Mesothelial cell of epicardium (in vitro differentiated cells): ENCODE results near the gene LKAAEAR1. TPM values are rescaled to one million over a fixed set of nuclear protein-coding genes. Genes with fewer than 3 reads are reported as not detected.

Experiments used
- DNase-seq, 2 experiments: peaks; one replicate each; pipeline ENCODE4 v3.0.0; 2021; ENCODE audit warnings: low spot score in 2 of 2; ENCODE audit not compliant: unreplicated experiment in 2 of 2
- H3K27ac Mint-ChIP-seq: 2 replicates; pipeline ENCODE4 v1.8.0; 2021; ENCODE audit warnings: mixed read lengths
- H3K27me3 Mint-ChIP-seq: 2 replicates; pipeline ENCODE4 v1.8.0; 2021; ENCODE audit warnings: low read depth, mixed read lengths
- H3K36me3 Mint-ChIP-seq: 2 replicates; pipeline ENCODE4 v1.8.0; 2021; ENCODE audit warnings: mixed read lengths
- H3K4me1 Mint-ChIP-seq: 2 replicates; pipeline ENCODE4 v1.8.0; 2021; ENCODE audit warnings: mixed read lengths
- H3K4me3 Mint-ChIP-seq: 2 replicates; pipeline ENCODE4 v1.8.0; 2021; ENCODE audit warnings: mild to moderate bottlenecking, moderate library complexity, mixed read lengths
- H3K9me3 Mint-ChIP-seq: 2 replicates; pipeline ENCODE4 v1.8.0; 2021; ENCODE audit warnings: mixed read lengths
- total RNA-seq: library from RNA; stranded (reverse); gene quantifications from 3 replicates; pipeline ENCODE4 v1.2.1, GENCODE V29; 2021
- TF ChIP-seq, protein P1 (sequence below): fragments of 200-600 bp; sonication (generic); IDR thresholded peaks from one replicate; pipeline ENCODE4 v1.5.0; 2021; ENCODE audit warnings: antibody characterized with exemption; ENCODE audit not compliant: unreplicated experiment

The LKAAEAR1 gene
- total RNA-seq, 1 donor from 2014 or later, result not detected

DNA sequence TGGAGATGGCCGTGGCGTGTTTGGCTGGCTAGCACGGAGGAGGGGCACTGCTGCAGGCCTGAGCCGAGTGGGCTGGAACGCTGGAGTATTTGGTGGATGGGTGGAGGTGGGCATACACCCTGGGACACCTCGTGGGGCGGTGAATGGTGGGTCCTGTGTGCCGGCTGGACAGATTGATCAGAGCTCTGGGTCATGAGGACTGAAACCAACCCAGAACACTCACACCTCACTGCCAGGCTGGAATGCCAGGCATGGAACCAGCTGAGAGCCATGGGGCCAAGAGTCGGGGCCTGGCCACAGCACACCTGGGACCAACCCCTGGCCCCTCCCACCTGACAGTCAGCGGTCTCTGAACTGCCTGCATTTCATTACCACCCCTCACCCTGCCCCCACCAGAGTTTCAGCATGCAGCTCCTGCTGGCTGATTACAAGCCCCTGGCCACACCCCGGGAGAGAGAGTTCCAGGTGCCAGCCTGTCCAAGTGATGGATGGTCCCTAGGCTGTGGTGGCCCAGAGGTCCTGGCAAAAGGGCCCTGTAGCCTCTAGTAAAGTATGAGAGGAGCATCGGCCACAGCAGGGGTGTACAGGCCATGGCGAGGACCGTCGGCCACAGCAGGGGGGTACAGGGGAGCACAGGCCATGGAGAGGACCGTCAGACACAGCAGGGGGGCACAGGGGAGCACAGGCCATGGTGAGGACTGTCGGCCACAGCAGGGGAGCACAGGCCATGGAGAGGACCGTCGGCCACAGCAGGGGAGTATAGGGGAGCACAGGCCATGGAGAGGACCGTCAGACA lies 19.9 kb upstream of the LKAAEAR1 start:
- DNase-seq, result peak; percentile 18 to 31
- H3K27me3 Mint-ChIP-seq, result peaks cover 57% of the 10 kb centered on the region
- no peak overlapping the region for H3K4me3 Mint-ChIP-seq
- H3K4me1 Mint-ChIP-seq, result peaks cover 2% of the 10 kb centered on the region
- H3K36me3 Mint-ChIP-seq, result no peaks in the 10 kb centered on the region
- H3K9me3 Mint-ChIP-seq, result no peaks in the 10 kb centered on the region
- no peak overlapping the region for H3K27ac Mint-ChIP-seq
- TF ChIP-seq, protein P1, sequence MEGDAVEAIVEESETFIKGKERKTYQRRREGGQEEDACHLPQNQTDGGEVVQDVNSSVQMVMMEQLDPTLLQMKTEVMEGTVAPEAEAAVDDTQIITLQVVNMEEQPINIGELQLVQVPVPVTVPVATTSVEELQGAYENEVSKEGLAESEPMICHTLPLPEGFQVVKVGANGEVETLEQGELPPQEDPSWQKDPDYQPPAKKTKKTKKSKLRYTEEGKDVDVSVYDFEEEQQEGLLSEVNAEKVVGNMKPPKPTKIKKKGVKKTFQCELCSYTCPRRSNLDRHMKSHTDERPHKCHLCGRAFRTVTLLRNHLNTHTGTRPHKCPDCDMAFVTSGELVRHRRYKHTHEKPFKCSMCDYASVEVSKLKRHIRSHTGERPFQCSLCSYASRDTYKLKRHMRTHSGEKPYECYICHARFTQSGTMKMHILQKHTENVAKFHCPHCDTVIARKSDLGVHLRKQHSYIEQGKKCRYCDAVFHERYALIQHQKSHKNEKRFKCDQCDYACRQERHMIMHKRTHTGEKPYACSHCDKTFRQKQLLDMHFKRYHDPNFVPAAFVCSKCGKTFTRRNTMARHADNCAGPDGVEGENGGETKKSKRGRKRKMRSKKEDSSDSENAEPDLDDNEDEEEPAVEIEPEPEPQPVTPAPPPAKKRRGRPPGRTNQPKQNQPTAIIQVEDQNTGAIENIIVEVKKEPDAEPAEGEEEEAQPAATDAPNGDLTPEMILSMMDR, result no peak

DNA sequence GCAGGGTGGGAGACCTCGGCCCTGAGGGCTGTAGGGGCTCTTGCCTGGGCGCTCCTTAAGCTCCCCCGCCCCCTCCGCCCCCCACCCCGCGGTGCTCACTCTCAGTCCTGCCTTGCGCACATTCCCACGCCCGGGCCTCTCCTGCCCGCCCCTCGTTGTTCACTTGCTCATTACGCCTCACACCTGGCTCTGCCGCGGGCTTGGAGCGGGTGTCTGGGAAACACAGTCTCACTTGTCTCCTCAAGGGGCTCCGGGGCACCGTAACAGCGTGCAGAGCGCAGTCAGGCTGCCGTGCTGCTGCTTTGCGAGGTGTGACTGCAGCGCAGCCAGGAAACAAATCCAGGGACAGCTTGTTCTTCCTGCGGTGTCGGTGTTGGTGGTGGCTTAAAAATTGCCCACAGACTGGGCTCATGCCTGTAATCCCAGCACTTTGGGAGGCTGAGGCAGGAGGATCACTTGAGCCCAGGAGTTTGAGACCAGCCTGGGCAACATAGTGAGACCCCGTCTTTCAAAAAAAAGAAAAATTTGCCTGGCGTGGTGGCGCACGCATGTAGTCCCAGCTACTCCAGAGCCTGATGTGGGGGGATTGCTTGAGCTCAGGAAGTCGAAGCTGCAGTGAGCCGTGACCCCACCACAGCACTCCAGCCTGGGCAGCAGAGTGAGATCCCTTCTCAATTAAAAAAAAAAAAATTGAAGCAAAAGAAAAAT lies 18.6 kb upstream of the LKAAEAR1 start:
- Mint-ChIP-seq H3K27me3 (peaks cover 60% of the 10 kb centered on the region), H3K27ac (no peak overlapping the region), H3K4me1 (peaks cover 2% of the 10 kb centered on the region), H3K4me3 (peak overlapping the region; percentile 63), H3K36me3 (no peaks in the 10 kb centered on the region), H3K9me3 (no peaks in the 10 kb centered on the region)
- TF ChIP-seq, protein P1, result no peak
- DNase-seq, result no peak

DNA sequence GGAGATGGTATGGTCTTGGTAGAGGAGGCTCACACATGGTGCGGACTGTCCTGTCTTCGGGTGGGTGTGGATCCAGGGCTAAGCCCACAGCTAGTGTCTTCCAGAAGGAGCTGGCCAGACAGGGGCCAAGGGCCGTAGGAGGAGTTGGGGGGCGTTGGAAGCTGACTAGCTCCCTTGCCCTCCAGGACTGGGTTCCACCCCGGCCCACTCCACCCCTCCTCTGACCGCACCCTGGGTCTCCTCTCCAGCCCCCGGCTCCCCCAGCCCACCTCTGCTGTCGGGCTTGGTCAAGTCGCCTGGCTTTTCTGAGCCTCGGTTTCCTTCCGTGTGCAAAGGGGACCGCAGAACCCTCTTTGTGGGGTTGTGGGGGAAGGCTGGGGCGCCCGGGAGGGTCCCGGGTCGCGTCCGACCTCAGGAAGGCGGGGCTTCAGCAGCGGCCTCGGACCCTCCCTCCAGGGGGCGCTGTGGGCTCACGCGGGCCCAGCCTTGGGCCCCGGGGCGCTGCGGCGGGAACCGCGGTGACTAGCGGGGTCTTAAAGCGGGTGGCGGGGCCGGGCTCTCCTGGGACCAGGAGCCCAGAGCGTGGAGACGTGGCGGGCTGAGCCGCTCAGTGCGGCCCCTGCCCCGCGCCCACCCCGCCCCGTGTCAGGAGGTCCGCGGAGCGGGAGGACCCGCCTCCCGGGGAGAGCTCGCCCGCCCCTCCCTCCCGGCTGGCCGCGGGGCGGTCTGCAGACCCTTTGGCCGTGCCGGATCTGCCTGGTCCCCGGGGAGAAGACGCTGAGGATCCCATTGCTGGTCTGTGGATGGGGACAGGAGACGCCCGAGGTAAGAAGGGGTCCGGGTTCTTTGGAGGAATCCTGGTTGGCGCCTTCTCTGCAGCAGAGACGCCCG lies 17.8 kb upstream of the LKAAEAR1 start:
- peak overlapping the region; percentile 54 for H3K4me3 Mint-ChIP-seq

DNA sequence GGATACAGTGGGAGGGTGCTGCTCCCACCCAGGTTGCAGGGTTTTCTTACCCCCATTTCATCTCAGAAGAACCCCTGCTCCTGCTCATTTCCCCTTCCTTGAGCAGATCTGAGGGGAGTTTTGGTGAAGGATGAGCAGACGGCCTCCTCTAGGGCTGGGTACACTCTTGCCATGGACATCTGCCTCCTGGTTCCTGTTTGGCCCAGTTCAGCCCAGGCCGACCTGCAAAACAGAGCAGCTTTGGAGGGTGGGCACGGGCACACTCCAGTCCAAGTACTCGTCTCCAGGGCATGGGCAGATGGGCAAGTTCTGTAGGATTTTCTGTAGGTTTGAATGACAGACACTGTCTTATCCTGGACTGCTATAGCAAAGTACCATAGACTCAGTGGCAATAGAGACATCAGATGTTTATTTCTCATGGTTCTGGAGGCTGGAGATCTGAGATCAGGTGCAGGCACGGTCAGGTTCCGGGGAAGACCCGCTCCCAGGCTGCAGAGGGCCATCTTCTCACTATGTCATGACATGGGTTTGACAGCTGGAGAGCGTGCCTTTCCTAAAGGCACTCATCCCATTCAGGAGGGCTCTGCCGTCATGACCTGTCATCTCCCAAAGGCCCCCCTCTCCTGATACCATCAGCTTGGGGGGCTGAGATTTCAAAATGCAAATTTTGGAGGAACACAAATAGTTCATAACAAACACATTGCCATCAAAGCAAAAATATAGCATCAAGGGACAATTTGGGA lies 16.9 kb upstream of the LKAAEAR1 start:
- H3K36me3 Mint-ChIP-seq, result no peaks in the 10 kb centered on the region

More for the DNA sequence above, 17.8 kb upstream of the LKAAEAR1 start:
- DNase-seq, result peak in 1 of 2 experiments; percentile 76
- no peak overlapping the region for H3K27ac Mint-ChIP-seq
- peaks cover 1% of the 10 kb centered on the region for H3K9me3 Mint-ChIP-seq
- peaks cover 2% of the 10 kb centered on the region for H3K4me1 Mint-ChIP-seq
- peaks cover 55% of the 10 kb centered on the region for H3K27me3 Mint-ChIP-seq
- TF ChIP-seq, protein P1, result peak; percentile 87
- no peaks in the 10 kb centered on the region for H3K36me3 Mint-ChIP-seq

More for the DNA sequence above, 16.9 kb upstream of the LKAAEAR1 start:
- Mint-ChIP-seq H3K4me3 (peak overlapping the region; percentile 54), H3K9me3 (peaks cover 5% of the 10 kb centered on the region), H3K27me3 (peaks cover 49% of the 10 kb centered on the region), H3K27ac (no peak overlapping the region), H3K4me1 (peaks cover 2% of the 10 kb centered on the region)
- no peak for DNase-seq
- TF ChIP-seq, protein P1, result no peak
